HCT116 (cell line): ENCODE measurements around the gene GPR39. TPM values are rescaled to one million over a fixed set of nuclear protein-coding genes. Genes with fewer than 3 reads are reported as not detected.

ENCODE experiments used
- ATAC-seq: fragments of 200-7000 bp; cut with Tn5 transposase; 2 replicates; pipeline ENCODE4 v1.9.1; 2020; ENCODE audit warnings: mild to moderate bottlenecking, moderate library complexity
- BruUV-seq: library from RNA; stranded (reverse); fragments of 400-500 nt; replicated peaks from 2 replicates; lab custom pipeline; 2021; lab: Mats Ljungman, UMichigan
- CTCF ChIA-PET: fragments of 300-600 bp; sonication (Branson Sonifier 250); formaldehyde crosslinking; loops from one replicate; lab custom pipeline; 2021; ENCODE audit warnings: antibody characterized with exemption; lab: Charles Lee
- POLR2A ChIA-PET: fragments of 300-600, 350-600 bp; sonication (Branson Sonifier 250); formaldehyde crosslinking; loops from one replicate; lab custom pipeline; 2021; ENCODE audit warnings: antibody characterized with exemption; lab: Charles Lee
- RAD21 ChIA-PET, 2 experiments: fragments of 300-600 bp; sonication (Branson Sonifier 250); formaldehyde crosslinking; loops; one replicate each; lab custom pipeline; 2023; ENCODE audit warnings: low total read pairs in 2 of 2; ENCODE audit not compliant: uncharacterized antibody in 2 of 2, unreplicated experiment in 2 of 2, low non-redundant PET in 1 of 2; lab: Charles Lee
- DNase-seq: peaks from one replicate; pipeline ENCODE4 v3.0.0-alpha.2; 2010; ENCODE audit warnings: low read depth, low spot score
- H2AFZ ChIP-seq: fragments of 200-600 bp; shearing (Covaris generic), sonication (generic); 2 replicates; pipeline ENCODE4 v1.6.1; 2017; ENCODE audit warnings: low read depth, mixed run types, mixed read lengths, antibody characterized with exemption, low read length; ENCODE audit not compliant: poor library complexity, severe bottlenecking
- H3K27ac ChIP-seq: 2 replicates; pipeline ENCODE4 v1.5.1; 2012; ENCODE audit warnings: low read depth, low read length
- H3K27me3 ChIP-seq: fragments of 200-600 bp; sonication (generic); 2 replicates; pipeline ENCODE4 v1.6.1; 2016; ENCODE audit warnings: mixed run types, low read length, mixed read lengths; ENCODE audit not compliant: insufficient read depth
- H3K36me3 ChIP-seq, 2 experiments: fragments of 200-500 bp in 1 of 2; fragments of 200-600 bp in 1 of 2; sonication (Bioruptor generic) in 1 of 2; sonication (generic) in 1 of 2; 2 replicates each; pipeline versions ENCODE4 v1.5.1 to v1.6.1; 2014 to 2016; ENCODE audit warnings: low read length in 2 of 2, inconsistent platforms in 1 of 2, mixed read lengths in 1 of 2, mixed run types in 1 of 2; ENCODE audit not compliant: insufficient read depth in 2 of 2, control insufficient read depth in 1 of 2
- H3K4me1 ChIP-seq, 2 experiments: fragments of 200-600 bp in 1 of 2; sonication (generic) in 1 of 2; 2 replicates each; pipeline versions ENCODE4 v1.5.1 to v1.6.1; 2012 to 2017; ENCODE audit warnings: low read length in 2 of 2, inconsistent platforms in 1 of 2, mild to moderate bottlenecking in 1 of 2, mixed read lengths in 1 of 2, mixed run types in 1 of 2, moderate library complexity in 1 of 2; ENCODE audit not compliant: insufficient read depth in 2 of 2, control insufficient read depth in 1 of 2
- H3K4me2 ChIP-seq: fragments of 200-600 bp; sonication (generic); 2 replicates; pipeline ENCODE4 v1.6.1; 2017; ENCODE audit warnings: mixed run types, low read length, mixed read lengths
- H3K4me3 ChIP-seq, 2 experiments: fragments of 200-600 bp in 1 of 2; sonication (generic) in 1 of 2; replicated peaks in 1 of 2; 2 replicates each; pipeline ENCODE4 v1.5.1; 2011 to 2016; ENCODE audit warnings: low read length in 2 of 2, control low read depth in 1 of 2, low read depth in 1 of 2, mild to moderate bottlenecking in 1 of 2, mixed read lengths in 1 of 2, mixed run types in 1 of 2
- H3K79me2 ChIP-seq: fragments of 200-600 bp; sonication (generic); 2 replicates; pipeline ENCODE4 v1.6.1; 2017; ENCODE audit warnings: mild to moderate bottlenecking, mixed run types, low read length, moderate library complexity, mixed read lengths; ENCODE audit not compliant: insufficient read depth
- H3K9ac ChIP-seq: fragments of 200-600 bp; sonication (generic); 2 replicates; pipeline ENCODE4 v1.6.1; 2016; ENCODE audit warnings: low read length, mixed read lengths
- H3K9me2 ChIP-seq: fragments of 200-600 bp; sonication (generic), shearing (Covaris generic); 2 replicates; pipeline ENCODE4 v1.6.1; 2017; ENCODE audit warnings: mixed run types, mild to moderate bottlenecking, moderate library complexity; ENCODE audit not compliant: insufficient read depth
- H3K9me3 ChIP-seq, 2 experiments: fragments of 200-500 bp in 1 of 2; fragments of 200-600 bp in 1 of 2; sonication (Bioruptor generic) in 1 of 2; sonication (generic) in 1 of 2; 2 replicates each; pipeline ENCODE4 v1.6.1; 2014 to 2017; ENCODE audit warnings: low read length in 2 of 2, mixed read lengths in 2 of 2, inconsistent platforms in 1 of 2, low read depth in 1 of 2, mild to moderate bottlenecking in 1 of 2, mixed run types in 1 of 2, moderate library complexity in 1 of 2; ENCODE audit not compliant: control insufficient read depth in 1 of 2, insufficient read depth in 1 of 2
- H4K20me1 ChIP-seq: fragments of 200-600 bp; sonication (generic), shearing (Covaris generic); 2 replicates; pipeline ENCODE4 v1.6.1; 2017; ENCODE audit warnings: mixed run types, mild to moderate bottlenecking, moderate library complexity; ENCODE audit not compliant: insufficient read depth
- CBX3 ChIP-seq: IDR thresholded peaks from 2 replicates; pipeline ENCODE4 v1.6.1; 2012; ENCODE audit warnings: low read depth
- CEBPB ChIP-seq: IDR thresholded peaks from 2 replicates; pipeline ENCODE4 v1.6.1; 2012; ENCODE audit warnings: low read depth
- EGR1 ChIP-seq: IDR thresholded peaks from 2 replicates; pipeline ENCODE4 v1.6.1; 2012; ENCODE audit warnings: low read depth
- ELF1 ChIP-seq: IDR thresholded peaks from 2 replicates; pipeline ENCODE4 v1.6.1; 2012; ENCODE audit warnings: low read depth, borderline replicate concordance
- EZH2 ChIP-seq: fragments of 200-600 bp; sonication (generic); IDR thresholded peaks from 2 replicates; pipeline ENCODE4 v1.6.1; 2017; ENCODE audit warnings: antibody characterized with exemption, mixed run types
- EZH2phosphoT487 ChIP-seq: fragments of 200-600 bp; IDR thresholded peaks from 2 replicates; pipeline ENCODE4 v1.6.1; 2018; ENCODE audit warnings: antibody characterized with exemption, borderline replicate concordance
- JUND ChIP-seq: IDR thresholded peaks from 2 replicates; pipeline ENCODE4 v1.6.1; 2012
- POLR2A ChIP-seq: IDR thresholded peaks from 2 replicates; pipeline ENCODE4 v1.7.0; 2011; ENCODE audit warnings: borderline replicate concordance; ENCODE audit not compliant: insufficient read depth, insufficient read length; ENCODE audit errors: extremely low read depth
- POLR2AphosphoS5 ChIP-seq: IDR thresholded peaks from 2 replicates; pipeline ENCODE4 v1.6.1; 2011; ENCODE audit warnings: mild to moderate bottlenecking, low read depth, low read length, moderate library complexity
- SIN3A ChIP-seq: IDR thresholded peaks from 2 replicates; pipeline ENCODE4 v1.6.1; 2012; ENCODE audit warnings: low read depth
- SP1 ChIP-seq: IDR thresholded peaks from 2 replicates; pipeline ENCODE4 v1.6.1; 2012; ENCODE audit warnings: low read depth
- SRF ChIP-seq: IDR thresholded peaks from 2 replicates; pipeline ENCODE4 v1.6.1; 2012; ENCODE audit warnings: low read depth
- TCF7L2 ChIP-seq: IDR thresholded peaks from 2 replicates; pipeline ENCODE4 v1.7.0; 2011; ENCODE audit warnings: borderline replicate concordance, inconsistent platforms; ENCODE audit not compliant: insufficient read depth, insufficient read length; ENCODE audit errors: extremely low read depth
- YY1 ChIP-seq: IDR thresholded peaks from 2 replicates; pipeline ENCODE4 v1.6.1; 2011; ENCODE audit warnings: low read length, low read depth, moderate library complexity, mild to moderate bottlenecking; ENCODE audit not compliant: insufficient replicate concordance; ENCODE audit errors: extremely low read depth
- ZFX ChIP-seq: fragments of 450-650 bp; IDR thresholded peaks from 2 replicates; pipeline ENCODE4 v1.6.1; 2017
- ZNF274 ChIP-seq: fragments of 200-500 bp; sonication (Bioruptor generic); IDR thresholded peaks from 2 replicates; pipeline ENCODE4 v1.6.1; 2014; ENCODE audit warnings: mild to moderate bottlenecking, low read depth, low read length, inconsistent platforms
- intact Hi-C: fragments of 100-400 bp; cut with micrococcal nuclease; formaldehyde crosslinking; loops from 2 replicates; pipeline ENCODE4 v1.10.0; 2022
- total RNA-seq: library from RNA; stranded (reverse); gene quantifications from one replicate; pipeline ENCODE4 v1.2.1, GENCODE V29; 2021; ENCODE audit not compliant: unreplicated experiment
- TF ChIP-seq, protein P1 (sequence below): IDR thresholded peaks from 2 replicates; pipeline ENCODE4 v1.6.1; 2012
- TF ChIP-seq, protein P2 (sequence below): IDR thresholded peaks from 2 replicates; pipeline ENCODE4 v1.6.1; 2011; ENCODE audit warnings: mild to moderate bottlenecking, low read length, moderate library complexity; ENCODE audit not compliant: insufficient replicate concordance; ENCODE audit errors: extremely low read depth
- TF ChIP-seq, protein P3 (sequence below): IDR thresholded peaks from 2 replicates; pipeline ENCODE4 v1.6.1; 2012
- TF ChIP-seq, protein P4 (sequence below): IDR thresholded peaks from 2 replicates; pipeline ENCODE4 v1.6.1; 2012; ENCODE audit warnings: low read depth

The GPR39 gene
- total RNA-seq, 1 experiment from 2014 or later = 5.1 TPM

DNA sequence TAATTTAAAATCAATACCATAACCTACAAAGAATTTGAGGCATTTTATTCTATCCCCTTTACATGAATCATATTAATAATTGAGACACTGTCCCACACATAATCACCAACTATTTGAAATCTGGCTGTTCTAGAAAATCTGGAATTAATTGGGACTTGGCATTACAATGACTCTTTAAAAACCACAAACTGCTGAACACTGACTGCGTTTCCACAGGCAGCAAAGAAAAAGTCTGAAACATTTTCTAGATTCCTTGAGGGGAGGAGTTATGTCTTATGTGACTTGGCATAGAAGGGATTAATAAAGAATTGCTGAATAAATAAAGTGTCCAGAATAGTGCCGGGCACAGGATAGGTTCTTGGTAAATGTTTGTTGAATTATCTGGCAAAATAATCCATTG is 61.4 kb downstream of the GPR39 start:
- ChIA-PET RAD21 (no interaction called here), POLR2A (no interaction called here), CTCF (no interaction called here)
- TF ChIP-seq, protein P1, sequence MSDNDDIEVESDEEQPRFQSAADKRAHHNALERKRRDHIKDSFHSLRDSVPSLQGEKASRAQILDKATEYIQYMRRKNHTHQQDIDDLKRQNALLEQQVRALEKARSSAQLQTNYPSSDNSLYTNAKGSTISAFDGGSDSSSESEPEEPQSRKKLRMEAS = no peak
- TF ChIP-seq, protein P2, sequence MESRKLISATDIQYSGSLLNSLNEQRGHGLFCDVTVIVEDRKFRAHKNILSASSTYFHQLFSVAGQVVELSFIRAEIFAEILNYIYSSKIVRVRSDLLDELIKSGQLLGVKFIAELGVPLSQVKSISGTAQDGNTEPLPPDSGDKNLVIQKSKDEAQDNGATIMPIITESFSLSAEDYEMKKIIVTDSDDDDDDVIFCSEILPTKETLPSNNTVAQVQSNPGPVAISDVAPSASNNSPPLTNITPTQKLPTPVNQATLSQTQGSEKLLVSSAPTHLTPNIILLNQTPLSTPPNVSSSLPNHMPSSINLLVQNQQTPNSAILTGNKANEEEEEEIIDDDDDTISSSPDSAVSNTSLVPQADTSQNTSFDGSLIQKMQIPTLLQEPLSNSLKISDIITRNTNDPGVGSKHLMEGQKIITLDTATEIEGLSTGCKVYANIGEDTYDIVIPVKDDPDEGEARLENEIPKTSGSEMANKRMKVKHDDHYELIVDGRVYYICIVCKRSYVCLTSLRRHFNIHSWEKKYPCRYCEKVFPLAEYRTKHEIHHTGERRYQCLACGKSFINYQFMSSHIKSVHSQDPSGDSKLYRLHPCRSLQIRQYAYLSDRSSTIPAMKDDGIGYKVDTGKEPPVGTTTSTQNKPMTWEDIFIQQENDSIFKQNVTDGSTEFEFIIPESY = no peak
- no peak for TF ChIP-seq EZH2
- no peak for TF ChIP-seq EZH2phosphoT487
- no peak for TF ChIP-seq ZFX
- TF ChIP-seq POLR2A = no peak
- TF ChIP-seq EGR1 = no peak
- TF ChIP-seq YY1 = no peak
- TF ChIP-seq, protein P3, sequence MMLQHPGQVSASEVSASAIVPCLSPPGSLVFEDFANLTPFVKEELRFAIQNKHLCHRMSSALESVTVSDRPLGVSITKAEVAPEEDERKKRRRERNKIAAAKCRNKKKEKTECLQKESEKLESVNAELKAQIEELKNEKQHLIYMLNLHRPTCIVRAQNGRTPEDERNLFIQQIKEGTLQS = no peak
- no peak for TF ChIP-seq TCF7L2
- TF ChIP-seq CEBPB = no peak
- TF ChIP-seq SIN3A = no peak
- no peak for TF ChIP-seq JUND
- no peak for TF ChIP-seq ZNF274
- TF ChIP-seq ELF1 = no peak
- no peak for TF ChIP-seq POLR2AphosphoS5
- TF ChIP-seq, protein P4, sequence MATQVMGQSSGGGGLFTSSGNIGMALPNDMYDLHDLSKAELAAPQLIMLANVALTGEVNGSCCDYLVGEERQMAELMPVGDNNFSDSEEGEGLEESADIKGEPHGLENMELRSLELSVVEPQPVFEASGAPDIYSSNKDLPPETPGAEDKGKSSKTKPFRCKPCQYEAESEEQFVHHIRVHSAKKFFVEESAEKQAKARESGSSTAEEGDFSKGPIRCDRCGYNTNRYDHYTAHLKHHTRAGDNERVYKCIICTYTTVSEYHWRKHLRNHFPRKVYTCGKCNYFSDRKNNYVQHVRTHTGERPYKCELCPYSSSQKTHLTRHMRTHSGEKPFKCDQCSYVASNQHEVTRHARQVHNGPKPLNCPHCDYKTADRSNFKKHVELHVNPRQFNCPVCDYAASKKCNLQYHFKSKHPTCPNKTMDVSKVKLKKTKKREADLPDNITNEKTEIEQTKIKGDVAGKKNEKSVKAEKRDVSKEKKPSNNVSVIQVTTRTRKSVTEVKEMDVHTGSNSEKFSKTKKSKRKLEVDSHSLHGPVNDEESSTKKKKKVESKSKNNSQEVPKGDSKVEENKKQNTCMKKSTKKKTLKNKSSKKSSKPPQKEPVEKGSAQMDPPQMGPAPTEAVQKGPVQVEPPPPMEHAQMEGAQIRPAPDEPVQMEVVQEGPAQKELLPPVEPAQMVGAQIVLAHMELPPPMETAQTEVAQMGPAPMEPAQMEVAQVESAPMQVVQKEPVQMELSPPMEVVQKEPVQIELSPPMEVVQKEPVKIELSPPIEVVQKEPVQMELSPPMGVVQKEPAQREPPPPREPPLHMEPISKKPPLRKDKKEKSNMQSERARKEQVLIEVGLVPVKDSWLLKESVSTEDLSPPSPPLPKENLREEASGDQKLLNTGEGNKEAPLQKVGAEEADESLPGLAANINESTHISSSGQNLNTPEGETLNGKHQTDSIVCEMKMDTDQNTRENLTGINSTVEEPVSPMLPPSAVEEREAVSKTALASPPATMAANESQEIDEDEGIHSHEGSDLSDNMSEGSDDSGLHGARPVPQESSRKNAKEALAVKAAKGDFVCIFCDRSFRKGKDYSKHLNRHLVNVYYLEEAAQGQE = no peak
- no peak for TF ChIP-seq CBX3
- TF ChIP-seq SRF = no peak
- TF ChIP-seq SP1 = no peak
- no peak overlapping the region for H3K27ac ChIP-seq
- DNase-seq = no peak
- H3K9me2 ChIP-seq = no peaks in the 10 kb centered on the region
- no peak overlapping the region for H3K4me2 ChIP-seq
- H3K4me1 ChIP-seq = no peaks in the 10 kb centered on the region
- H3K9ac ChIP-seq = no peak overlapping the region
- intact Hi-C loops = no loop called here
- H3K79me2 ChIP-seq = no peaks in the 10 kb centered on the region
- H3K36me3 ChIP-seq = no peaks in the 10 kb centered on the region
- no peak for ATAC-seq
- no peak overlapping the region for H3K4me3 ChIP-seq
- BruUV-seq = no TSS peak
- H2AFZ ChIP-seq = no peak overlapping the region
- no peaks in the 10 kb centered on the region for H3K27me3 ChIP-seq
- H3K9me3 ChIP-seq = no peaks in the 10 kb centered on the region
- H4K20me1 ChIP-seq = no peaks in the 10 kb centered on the region
